Left lung (tissue), 10 donors: ENCODE measurements around the gene FAM50A. TPM values are rescaled to one million over a fixed set of nuclear protein-coding genes. Genes with fewer than 3 reads are reported as not detected.
"Not testable (repeated sequence)": the region's sequence is repeated elsewhere in the genome, so short reads cannot be mapped to it uniquely, and the experiment has no call there.

Source experiments
- ATAC-seq: fragments of 200-7000 bp; cut with Tn5 transposase; one replicate; pipeline ENCODE4 v1.9.1; 2020; ENCODE audit warnings: moderate library complexity
- DNase-seq, 4 donors: peaks; one replicate each; pipeline ENCODE4 v3.0.0-alpha.2; 2013 to 2020
- H3K27ac ChIP-seq, 2 donors: fragments of 200-600 bp; sonication (generic) in 1 of 2; one replicate each; pipeline versions ENCODE4 v1.5.0 to v1.8.0; 2020 to 2021
- H3K27me3 ChIP-seq, 2 donors: fragments of 200-600 bp; sonication (generic) in 1 of 2; one replicate each; pipeline versions ENCODE4 v1.5.0 to v1.8.0; 2020 to 2021
- H3K36me3 ChIP-seq, 2 donors: fragments of 200-600 bp; sonication (generic) in 1 of 2; one replicate each; pipeline versions ENCODE4 v1.5.0 to v1.8.0; 2020 to 2021
- H3K4me1 ChIP-seq, 2 donors: fragments of 200-600 bp; one replicate each; pipeline ENCODE4 v1.8.0; 2021
- H3K4me3 ChIP-seq, 2 donors: fragments of 200-600 bp; sonication (generic) in 1 of 2; one replicate each; pipeline versions ENCODE4 v1.5.0 to v1.8.0; 2020 to 2021; ENCODE audit warnings: mild to moderate bottlenecking in 1 of 2
- H3K9me3 ChIP-seq, 2 donors: fragments of 200-600 bp; sonication (generic) in 1 of 2; one replicate each; pipeline versions ENCODE4 v1.5.0 to v1.8.0; 2020 to 2021
- CTCF ChIP-seq, 2 donors: fragments of 200-600 bp; sonication (generic) in 1 of 2; IDR thresholded peaks; one replicate each; pipeline versions ENCODE4 v1.5.0 to v1.8.0; 2021; ENCODE audit warnings: antibody characterized with exemption in 2 of 2
- intact Hi-C, 2 donors: fragments of 100-400 bp; cut with DNase I; formaldehyde crosslinking; loops; one replicate each; pipeline versions ENCODE4 v1.11.2 to v1.14.2; 2022
- polyA plus RNA-seq, 6 donors: library from polyadenylated mRNA; unstranded; fragments of 120-200 nt; gene quantifications; one replicate each; pipeline ENCODE4 v1.2.1, GENCODE V29; 2013; ENCODE audit not compliant: insufficient read length in 6 of 6
- total RNA-seq, 2 donors: library from RNA; stranded (reverse); fragmentation: NEBNext Ultra II Directional; extraction: Animal tissue kit (Norgen Biotek cat#: 25700); gene quantifications; one replicate each; pipeline ENCODE4 v1.2.1, GENCODE V29; 2021
- donor health status: DM: no; HTN: yes; CAD: no.
- donor health status: DM: no; HTN: no; CAD: no.

Gene FAM50A
- total and polyA plus RNA-seq, 8 donors: 43.1 to 82.1 (median 49.1) TPM

GRCh38 chrX:154397888-154398667 is 45.9 kb upstream of the FAM50A start, which contains the start of gene RPL10:
TSS of gene RPL10 (plus strand) at chrX:154398377. CDS start at chrX:154398520, 143 bp downstream.
- H3K36me3 ChIP-seq: peaks cover 0 to 40% of the 10 kb centered on the region in 2 donors
- no peak for TF ChIP-seq CTCF (IDR thresholded peaks at IDR 0.05)
- DNase-seq (peak; percentile 91 to 97 (median 96)), ATAC-seq (peak; percentile 88)
- H3K9me3 ChIP-seq: no peaks in the 10 kb centered on the region
- peak within 1 kb of the TSS; percentile 43 to 56 for H3K4me3 ChIP-seq
- H3K27ac ChIP-seq: peak within 1 kb of the TSS; percentile 96 to 98
- no peaks in the 10 kb centered on the region for H3K27me3 ChIP-seq
- peaks cover 0 to 14% of the 10 kb centered on the region in 2 donors for H3K4me1 ChIP-seq
- intact Hi-C loops: no loop called here

GRCh38 chrX:154398668-154399526 is 45.0 kb upstream of the FAM50A start:
- no peaks in the 10 kb centered on the region for H3K9me3 ChIP-seq
- H3K27me3 ChIP-seq: no peaks in the 10 kb centered on the region
- H3K27ac ChIP-seq: peak overlapping the region; percentile 96 to 98
- H3K4me3 ChIP-seq: peak overlapping the region; percentile 43 to 56
- intact Hi-C loops: no loop called here
- DNase-seq: peak; percentile 72 to 92 (median 84)
- peak; percentile 72 for ATAC-seq
- peaks cover 0 to 14% of the 10 kb centered on the region in 2 donors for H3K4me1 ChIP-seq
- peak; percentile 74 to 78 for TF ChIP-seq CTCF (IDR thresholded peaks at IDR 0.05)
- H3K36me3 ChIP-seq: peaks cover 0 to 45% of the 10 kb centered on the region in 2 donors

- no peak for DNase-seq
- intact Hi-C loops: no loop called here
Measured at GRCh38 chrX:154399527-154400368, 44.2 kb upstream of the FAM50A start.

GRCh38 chrX:154400369-154400817 is 43.5 kb upstream of the FAM50A start:
- DNase-seq, H3K27ac ChIP-seq, intact Hi-C loops, H3K27me3 ChIP-seq, H3K9me3 ChIP-seq, ATAC-seq: not testable (repeated sequence)
- Histone ChIP-seq H3K4me1 (peaks cover 0 to 14% of the 10 kb centered on the region in 2 donors), H3K36me3 (peaks cover 0 to 54% of the 10 kb centered on the region in 2 donors), H3K4me3 (peak overlapping the region in 1 of 2 donors; percentile 56)

More at GRCh38 chrX:154399527-154400368, 44.2 kb upstream of the FAM50A start:
- peaks cover 0 to 14% of the 10 kb centered on the region in 2 donors for H3K4me1 ChIP-seq
- peaks cover 0 to 48% of the 10 kb centered on the region in 2 donors for H3K36me3 ChIP-seq
- TF ChIP-seq CTCF (IDR thresholded peaks at IDR 0.05): no peak
- H3K27ac ChIP-seq: peak overlapping the region; percentile 96 to 98
- H3K4me3 ChIP-seq: peak overlapping the region; percentile 43 to 56
- H3K27me3 ChIP-seq: no peaks in the 10 kb centered on the region
- no peak for ATAC-seq
- no peaks in the 10 kb centered on the region for H3K9me3 ChIP-seq
